Central memory CD8-positive, alpha-beta T cell (primary cell): ENCODE measurements around the gene NCAM2.

Experiments used
- ATAC-seq: fragments of 150-1000 bp; cut with Tn5 transposase; replicated peaks from 2 replicates; pipeline ENCODE4 v1.10.0; 2022; ENCODE audit warnings: mild to moderate bottlenecking, moderate FRiP score, moderate number of reproducible peaks; ENCODE audit not compliant: poor library complexity, severe bottlenecking; ENCODE audit errors: extremely low read depth
- DNase-seq, 2 donors: peaks; one replicate each; pipeline ENCODE4 v3.0.0; 2021; ENCODE audit warnings: low spot score in 2 of 2
- H3K27ac Mint-ChIP-seq: one replicate; pipeline ENCODE4 v1.8.0; 2022; ENCODE audit warnings: low read depth, mild to moderate bottlenecking, moderate library complexity, mixed read lengths
- H3K27me3 Mint-ChIP-seq: one replicate; pipeline ENCODE4 v1.8.0; 2022; ENCODE audit warnings: mixed read lengths
- H3K36me3 Mint-ChIP-seq: one replicate; pipeline ENCODE4 v1.8.0; 2022; ENCODE audit warnings: mild to moderate bottlenecking, moderate library complexity, mixed read lengths; ENCODE audit not compliant: insufficient read depth
- H3K4me1 Mint-ChIP-seq: one replicate; pipeline ENCODE4 v1.8.0; 2022; ENCODE audit warnings: mixed read lengths
- H3K4me3 Mint-ChIP-seq: one replicate; pipeline ENCODE4 v1.8.0; 2022; ENCODE audit warnings: mild to moderate bottlenecking, moderate library complexity, mixed read lengths
- H3K9me3 Mint-ChIP-seq: one replicate; pipeline ENCODE4 v1.8.0; 2022; ENCODE audit warnings: mixed read lengths

Gene NCAM2

GRCh38 chr21:21530680-21531079, 532.5 kb downstream of the NCAM2 start:
- Mint-ChIP-seq H3K9me3 (peaks cover 10% of the 10 kb centered on the region), H3K4me1 (no peaks in the 10 kb centered on the region), H3K4me3 (no peak overlapping the region), H3K27ac (no peak overlapping the region), H3K27me3 (no peaks in the 10 kb centered on the region), H3K36me3 (no peaks in the 10 kb centered on the region)
- DNase-seq (no peak), ATAC-seq (no peak)

GRCh38 chr21:21547368-21547953, 549.3 kb downstream of the NCAM2 start:
- no peaks in the 10 kb centered on the region for H3K36me3 Mint-ChIP-seq
- H3K27ac Mint-ChIP-seq, result no peak overlapping the region
- DNase-seq (no peak), ATAC-seq (no peak)
- no peaks in the 10 kb centered on the region for H3K4me1 Mint-ChIP-seq
- H3K27me3 Mint-ChIP-seq, result no peaks in the 10 kb centered on the region
- no peak overlapping the region for H3K4me3 Mint-ChIP-seq
- H3K9me3 Mint-ChIP-seq, result peaks cover 11% of the 10 kb centered on the region

- Mint-ChIP-seq H3K27me3 (no peaks in the 10 kb centered on the region), H3K4me3 (no peak overlapping the region), H3K27ac (no peak overlapping the region), H3K36me3 (no peaks in the 10 kb centered on the region), H3K4me1 (no peaks in the 10 kb centered on the region), H3K9me3 (peaks cover 34% of the 10 kb centered on the region)
- DNase-seq, result no peak
- ATAC-seq, result no peak
Observed at GRCh38 chr21:21559285-21560045, 561.3 kb downstream of the NCAM2 start.
